Effector memory CD8-positive, alpha-beta T cell (primary cell): ENCODE results near the gene DCLK2.

ENCODE experiments used
- ATAC-seq: fragments of 150-1000 bp; cut with Tn5 transposase; replicated peaks from 2 replicates; pipeline ENCODE4 v1.10.0; 2021; ENCODE audit warnings: mild to moderate bottlenecking, moderate library complexity
- DNase-seq, 3 experiments: peaks; one replicate each; pipeline ENCODE4 v3.0.0; 2021
- H3K27ac Mint-ChIP-seq, 2 donors: one replicate each; pipeline ENCODE4 v1.8.0; 2022; ENCODE audit warnings: mild to moderate bottlenecking in 2 of 2, mixed read lengths in 2 of 2, moderate library complexity in 2 of 2
- H3K27me3 Mint-ChIP-seq, 2 donors: one replicate each; pipeline ENCODE4 v1.8.0; 2022; ENCODE audit warnings: mixed read lengths in 2 of 2
- H3K36me3 Mint-ChIP-seq: one replicate; pipeline ENCODE4 v1.8.0; 2022; ENCODE audit warnings: mild to moderate bottlenecking, moderate library complexity, mixed read lengths; ENCODE audit not compliant: insufficient read depth
- H3K4me1 Mint-ChIP-seq, 2 donors: one replicate each; pipeline ENCODE4 v1.8.0; 2022; ENCODE audit warnings: low read depth in 2 of 2, mixed read lengths in 2 of 2
- H3K4me3 Mint-ChIP-seq, 2 donors: one replicate each; pipeline ENCODE4 v1.8.0; 2022; ENCODE audit warnings: mild to moderate bottlenecking in 2 of 2, mixed read lengths in 2 of 2, moderate library complexity in 2 of 2
- H3K9me3 Mint-ChIP-seq, 2 donors: one replicate each; pipeline ENCODE4 v1.8.0; 2022; ENCODE audit warnings: mixed read lengths in 2 of 2

Gene DCLK2

GRCh38 chr4:150236626-150237025 is 158.4 kb downstream of the DCLK2 start:
- ATAC-seq, result no peak
- Mint-ChIP-seq H3K4me3 (no peak overlapping the region), H3K27ac (no peak overlapping the region), H3K27me3 (peaks cover 49 to 52% of the 10 kb centered on the region in 2 donors), H3K4me1 (no peaks in the 10 kb centered on the region), H3K36me3 (peaks cover 4% of the 10 kb centered on the region), H3K9me3 (no peaks in the 10 kb centered on the region)
- no peak for DNase-seq

DNA sequence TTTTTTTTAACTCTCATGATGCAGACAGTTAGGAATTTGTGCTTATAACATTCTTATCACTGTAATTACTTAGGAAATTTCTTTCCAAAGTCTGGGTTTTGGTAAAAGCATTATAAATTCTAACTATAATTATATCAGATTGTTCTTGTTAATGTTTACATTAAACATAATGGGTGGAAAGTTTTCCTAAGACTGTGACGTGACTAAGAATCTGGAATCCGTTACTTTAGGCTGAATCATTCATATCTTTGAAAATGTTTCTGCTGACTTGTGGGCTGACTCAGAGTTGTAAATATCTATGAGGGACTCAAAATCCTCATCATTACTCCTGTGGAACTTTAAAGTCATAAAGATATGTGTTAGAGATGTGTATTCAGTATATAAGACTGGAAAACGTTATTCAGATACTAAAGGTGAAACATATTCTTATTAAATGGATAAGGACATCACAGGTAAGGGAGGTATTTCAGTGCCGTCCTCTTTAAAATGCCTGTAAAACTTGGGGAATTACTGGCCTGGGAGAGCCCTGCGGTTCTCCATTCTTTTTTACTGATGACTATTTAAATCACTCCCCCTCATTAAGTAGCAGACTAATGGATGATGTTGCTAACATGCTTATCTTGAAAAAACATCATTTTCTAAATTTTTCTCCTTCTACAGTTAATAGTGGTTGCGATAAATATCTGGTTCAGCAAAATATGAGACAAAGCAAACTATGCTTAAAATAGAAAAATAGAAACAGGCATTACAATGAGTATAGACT is 159.0 kb downstream of the DCLK2 start:
- Mint-ChIP-seq H3K27me3 (peaks cover 49 to 50% of the 10 kb centered on the region in 2 donors), H3K9me3 (no peaks in the 10 kb centered on the region), H3K27ac (no peak overlapping the region), H3K36me3 (peaks cover 4% of the 10 kb centered on the region), H3K4me1 (no peaks in the 10 kb centered on the region), H3K4me3 (no peak overlapping the region)
- DNase-seq, result no peak
- no peak for ATAC-seq

DNA sequence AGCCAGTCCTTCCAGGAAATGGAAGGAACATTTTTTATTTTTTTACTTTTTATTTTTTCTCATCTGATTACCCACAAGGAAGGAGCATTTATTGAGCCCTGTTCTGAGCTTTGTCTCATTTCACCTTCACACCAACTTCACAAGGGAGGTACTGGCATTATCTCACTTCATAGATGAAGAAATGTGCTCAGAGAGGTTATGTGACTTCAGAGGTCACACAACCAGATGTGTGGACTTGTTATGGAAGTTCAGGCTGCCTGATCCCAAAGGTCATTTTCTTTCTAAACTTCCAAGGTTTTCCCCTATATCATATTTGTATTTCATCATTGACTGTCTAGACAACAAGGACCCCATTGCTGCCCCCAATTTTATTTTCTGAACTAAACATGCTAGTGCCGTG is 160.3 kb downstream of the DCLK2 start:
- H3K4me3 Mint-ChIP-seq, result no peak overlapping the region
- H3K27me3 Mint-ChIP-seq, result peaks cover 41 to 46% of the 10 kb centered on the region in 2 donors
- DNase-seq (no peak), ATAC-seq (no peak)
- H3K36me3 Mint-ChIP-seq, result peaks cover 4% of the 10 kb centered on the region
- H3K9me3 Mint-ChIP-seq, result no peaks in the 10 kb centered on the region
- H3K27ac Mint-ChIP-seq, result no peak overlapping the region
- H3K4me1 Mint-ChIP-seq, result no peaks in the 10 kb centered on the region

DNA sequence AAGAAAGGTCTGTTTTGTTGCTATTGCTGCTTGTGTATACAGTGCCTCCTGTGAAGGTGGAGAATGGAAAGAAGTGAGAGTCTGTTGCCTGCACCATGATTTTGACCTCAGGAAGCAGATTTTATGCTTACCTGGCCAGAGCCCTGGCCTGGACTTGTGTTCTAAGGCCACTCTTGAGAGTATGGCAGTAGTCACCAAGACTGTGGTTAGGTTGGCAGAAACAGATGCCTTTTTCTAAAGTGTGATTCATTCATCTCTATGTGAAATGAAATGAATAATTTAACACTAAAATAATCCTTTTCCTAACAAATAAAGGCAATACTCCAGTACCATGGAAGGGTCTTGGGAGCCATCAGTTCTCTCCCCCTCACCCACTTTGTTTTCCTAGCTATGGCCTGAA is 161.8 kb downstream of the DCLK2 start:
- Mint-ChIP-seq H3K4me1 (no peaks in the 10 kb centered on the region), H3K27me3 (peaks cover 27 to 31% of the 10 kb centered on the region in 2 donors), H3K4me3 (no peak overlapping the region), H3K27ac (no peak overlapping the region), H3K9me3 (no peaks in the 10 kb centered on the region), H3K36me3 (peaks cover 2% of the 10 kb centered on the region)
- DNase-seq, result no peak
- no peak for ATAC-seq

- Mint-ChIP-seq H3K4me1 (no peaks in the 10 kb centered on the region), H3K27ac (no peak overlapping the region), H3K27me3 (peaks cover 21 to 39% of the 10 kb centered on the region in 2 donors), H3K36me3 (no peaks in the 10 kb centered on the region), H3K9me3 (no peaks in the 10 kb centered on the region), H3K4me3 (no peak overlapping the region)
- ATAC-seq, result no peak
- DNase-seq, result no peak
Observed at GRCh38 chr4:150242820-150243458, 164.7 kb downstream of the DCLK2 start.

DNA sequence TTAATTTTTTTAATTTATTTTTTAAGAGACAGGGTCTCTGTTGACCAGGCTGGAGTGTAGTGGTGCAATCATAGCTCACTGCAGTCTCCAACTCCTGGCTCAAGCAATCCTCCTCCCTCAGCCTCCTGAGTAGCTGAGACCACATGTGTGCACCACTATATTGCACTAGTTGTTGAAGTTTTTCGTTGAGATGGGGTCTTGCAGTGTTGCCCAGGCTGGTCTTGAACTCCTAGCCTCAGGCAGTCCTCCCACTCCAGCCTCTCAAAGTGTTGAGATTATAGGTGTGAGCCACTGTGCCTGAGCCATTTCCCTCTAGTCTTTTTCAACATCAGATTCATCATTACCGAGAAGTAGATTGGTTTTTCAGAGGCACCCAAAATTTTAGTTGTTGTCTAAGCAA is 165.7 kb downstream of the DCLK2 start:
- no peaks in the 10 kb centered on the region for H3K9me3 Mint-ChIP-seq
- ATAC-seq, result no peak
- no peak overlapping the region for H3K27ac Mint-ChIP-seq
- H3K27me3 Mint-ChIP-seq, result peaks cover 22 to 43% of the 10 kb centered on the region in 2 donors
- no peaks in the 10 kb centered on the region for H3K4me1 Mint-ChIP-seq
- no peak overlapping the region for H3K4me3 Mint-ChIP-seq
- no peaks in the 10 kb centered on the region for H3K36me3 Mint-ChIP-seq
- no peak for DNase-seq

GRCh38 chr4:150244600-150244999 is 166.4 kb downstream of the DCLK2 start:
- DNase-seq (no peak), ATAC-seq (no peak)
- H3K27ac Mint-ChIP-seq, result no peak overlapping the region
- peaks cover 3% of the 10 kb centered on the region for H3K36me3 Mint-ChIP-seq
- H3K27me3 Mint-ChIP-seq, result peaks cover 15 to 37% of the 10 kb centered on the region in 2 donors
- no peaks in the 10 kb centered on the region for H3K9me3 Mint-ChIP-seq
- H3K4me1 Mint-ChIP-seq, result no peaks in the 10 kb centered on the region
- no peak overlapping the region for H3K4me3 Mint-ChIP-seq

DNA sequence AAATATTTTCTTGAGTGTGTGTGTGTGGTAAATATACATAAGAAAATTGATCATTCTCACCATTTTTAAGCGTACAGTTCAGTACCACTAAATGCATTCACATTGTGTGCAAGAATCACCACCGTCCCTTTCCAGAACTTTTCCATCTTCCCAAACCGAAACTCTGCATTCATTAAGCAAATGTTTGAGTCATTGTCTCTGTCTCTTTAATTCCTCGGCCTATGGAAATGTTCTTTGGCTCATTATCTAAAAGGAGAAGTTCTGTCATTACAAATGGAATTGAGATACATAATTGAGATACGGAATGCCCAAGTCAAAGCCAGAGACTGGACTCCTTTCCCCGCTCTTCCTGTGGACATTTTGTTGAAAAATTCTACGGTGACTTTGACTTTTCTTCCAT is 168.9 kb downstream of the DCLK2 start:
- Mint-ChIP-seq H3K4me1 (peaks cover 0 to 4% of the 10 kb centered on the region in 2 donors), H3K4me3 (no peak overlapping the region), H3K27ac (no peak overlapping the region), H3K27me3 (peaks cover 12 to 34% of the 10 kb centered on the region in 2 donors), H3K9me3 (no peaks in the 10 kb centered on the region), H3K36me3 (peaks cover 5% of the 10 kb centered on the region)
- DNase-seq (no peak), ATAC-seq (no peak)

- Mint-ChIP-seq H3K9me3 (no peaks in the 10 kb centered on the region), H3K36me3 (peaks cover 5% of the 10 kb centered on the region), H3K4me1 (peaks cover 0 to 4% of the 10 kb centered on the region in 2 donors), H3K27ac (no peak overlapping the region), H3K4me3 (no peak overlapping the region), H3K27me3 (peaks cover 12 to 26% of the 10 kb centered on the region in 2 donors)
- DNase-seq, result no peak
- no peak for ATAC-seq
Observed at GRCh38 chr4:150248181-150248580, 169.9 kb downstream of the DCLK2 start.

- no peak overlapping the region for H3K4me3 Mint-ChIP-seq
- ATAC-seq (no peak), DNase-seq (no peak)
- H3K27me3 Mint-ChIP-seq, result peaks cover 12 to 26% of the 10 kb centered on the region in 2 donors
- H3K4me1 Mint-ChIP-seq, result peaks cover 0 to 4% of the 10 kb centered on the region in 2 donors
- peaks cover 5% of the 10 kb centered on the region for H3K36me3 Mint-ChIP-seq
- peak overlapping the region in 1 of 2 donors; percentile 35 for H3K27ac Mint-ChIP-seq
- H3K9me3 Mint-ChIP-seq, result no peaks in the 10 kb centered on the region
Observed at GRCh38 chr4:150250293-150250997, 172.2 kb downstream of the DCLK2 start.

DNA sequence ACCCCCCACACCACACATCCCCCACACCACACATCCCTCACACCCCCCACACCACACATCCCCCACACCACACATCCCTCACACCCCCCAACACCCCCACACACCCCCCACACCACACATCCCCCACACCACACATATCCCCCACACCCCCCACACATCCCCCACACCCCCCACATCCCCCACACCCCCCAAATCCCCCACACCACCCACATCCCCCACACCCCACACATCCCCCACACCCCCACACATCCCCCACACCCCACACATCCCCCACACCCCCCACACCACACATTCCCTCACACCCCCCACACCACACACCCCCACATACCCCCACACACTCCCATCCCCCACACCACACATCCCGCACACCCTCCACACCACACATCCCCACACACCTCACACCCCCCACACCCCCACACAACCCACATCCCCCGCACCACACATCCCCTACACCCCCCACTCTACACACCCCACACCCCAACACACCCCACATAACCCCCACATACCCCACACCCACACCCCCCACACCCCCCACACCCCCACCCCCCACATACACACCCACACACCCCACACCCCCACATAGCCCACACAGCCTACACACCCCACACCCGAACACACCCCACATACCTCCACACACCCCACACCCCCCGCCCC is 172.9 kb downstream of the DCLK2 start:
- H3K9me3 Mint-ChIP-seq, result no peaks in the 10 kb centered on the region
- no peak overlapping the region for H3K27ac Mint-ChIP-seq
- H3K4me1 Mint-ChIP-seq, result peaks cover 0 to 4% of the 10 kb centered on the region in 2 donors
- peaks cover 12 to 26% of the 10 kb centered on the region in 2 donors for H3K27me3 Mint-ChIP-seq
- no peak overlapping the region for H3K4me3 Mint-ChIP-seq
- ATAC-seq (no peak), DNase-seq (no peak)
- peaks cover 5% of the 10 kb centered on the region for H3K36me3 Mint-ChIP-seq

DNA sequence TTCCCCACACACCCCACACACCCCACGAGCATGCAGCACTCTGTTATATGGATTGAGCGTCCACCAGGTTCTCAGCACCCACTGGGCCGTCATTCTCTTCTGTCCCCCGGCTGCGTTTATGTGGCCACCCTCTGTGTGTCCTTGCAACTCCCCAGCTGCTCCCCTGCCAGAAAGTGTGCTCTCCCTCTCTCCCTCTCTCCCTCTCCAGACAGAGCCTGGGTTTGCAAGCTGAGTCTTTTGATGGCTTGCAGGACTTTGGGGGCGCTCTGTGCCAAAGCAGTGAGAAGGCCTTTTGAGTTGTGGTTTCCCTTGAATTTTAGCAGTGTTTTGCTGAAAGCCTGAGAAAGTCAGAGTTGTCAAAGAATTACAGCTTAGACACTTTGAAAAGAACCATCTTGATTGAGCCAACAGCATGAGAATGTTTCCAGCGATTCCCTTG is 173.5 kb downstream of the DCLK2 start:
- H3K4me3 Mint-ChIP-seq, result no peak overlapping the region
- ATAC-seq (no peak), DNase-seq (no peak)
- no peaks in the 10 kb centered on the region for H3K9me3 Mint-ChIP-seq
- peaks cover 5% of the 10 kb centered on the region for H3K36me3 Mint-ChIP-seq
- peaks cover 12 to 22% of the 10 kb centered on the region in 2 donors for H3K27me3 Mint-ChIP-seq
- peaks cover 0 to 4% of the 10 kb centered on the region in 2 donors for H3K4me1 Mint-ChIP-seq
- H3K27ac Mint-ChIP-seq, result peak overlapping the region in 1 of 2 donors; percentile 62

DNA sequence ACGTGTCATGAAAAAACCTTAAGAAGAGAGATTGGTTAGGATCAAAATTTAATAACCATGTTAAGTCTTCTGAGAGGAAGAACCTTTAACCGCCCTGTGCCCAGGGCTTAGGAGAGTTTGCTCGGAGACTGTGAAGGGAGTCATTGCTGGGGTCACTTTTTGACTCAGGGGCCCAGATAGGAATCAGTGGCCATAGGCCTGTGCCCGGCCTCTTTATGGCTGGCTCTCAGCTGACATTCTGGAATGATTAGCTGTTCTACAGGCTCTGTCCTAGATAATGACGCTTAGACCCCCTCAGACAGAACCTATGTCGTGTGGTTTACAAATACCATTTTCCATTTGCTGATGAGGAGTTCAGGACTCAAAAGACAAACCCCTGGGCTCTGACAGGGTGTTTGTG is 174.1 kb downstream of the DCLK2 start:
- H3K27me3 Mint-ChIP-seq, result peaks cover 12 to 17% of the 10 kb centered on the region in 2 donors
- ATAC-seq (no peak), DNase-seq (no peak)
- H3K4me1 Mint-ChIP-seq, result peaks cover 0 to 4% of the 10 kb centered on the region in 2 donors
- peaks cover 5% of the 10 kb centered on the region for H3K36me3 Mint-ChIP-seq
- H3K9me3 Mint-ChIP-seq, result no peaks in the 10 kb centered on the region
- peak overlapping the region in 1 of 2 donors; percentile 62 for H3K27ac Mint-ChIP-seq
- no peak overlapping the region for H3K4me3 Mint-ChIP-seq
